Measurements from ENCODE around the gene SDF2L1. TPM values are rescaled to one million over a fixed set of nuclear protein-coding genes. Genes with fewer than 3 reads are reported as not detected.

The SDF2L1 gene
- total RNA-seq, 1 donor from 2014 or later: 87.1 TPM

- TF ChIP-seq, protein P1, sequence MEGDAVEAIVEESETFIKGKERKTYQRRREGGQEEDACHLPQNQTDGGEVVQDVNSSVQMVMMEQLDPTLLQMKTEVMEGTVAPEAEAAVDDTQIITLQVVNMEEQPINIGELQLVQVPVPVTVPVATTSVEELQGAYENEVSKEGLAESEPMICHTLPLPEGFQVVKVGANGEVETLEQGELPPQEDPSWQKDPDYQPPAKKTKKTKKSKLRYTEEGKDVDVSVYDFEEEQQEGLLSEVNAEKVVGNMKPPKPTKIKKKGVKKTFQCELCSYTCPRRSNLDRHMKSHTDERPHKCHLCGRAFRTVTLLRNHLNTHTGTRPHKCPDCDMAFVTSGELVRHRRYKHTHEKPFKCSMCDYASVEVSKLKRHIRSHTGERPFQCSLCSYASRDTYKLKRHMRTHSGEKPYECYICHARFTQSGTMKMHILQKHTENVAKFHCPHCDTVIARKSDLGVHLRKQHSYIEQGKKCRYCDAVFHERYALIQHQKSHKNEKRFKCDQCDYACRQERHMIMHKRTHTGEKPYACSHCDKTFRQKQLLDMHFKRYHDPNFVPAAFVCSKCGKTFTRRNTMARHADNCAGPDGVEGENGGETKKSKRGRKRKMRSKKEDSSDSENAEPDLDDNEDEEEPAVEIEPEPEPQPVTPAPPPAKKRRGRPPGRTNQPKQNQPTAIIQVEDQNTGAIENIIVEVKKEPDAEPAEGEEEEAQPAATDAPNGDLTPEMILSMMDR (IDR thresholded peaks at IDR 0.05; ENCODE audit: insufficient read depth, low read length, poor library complexity, severe bottlenecking): peak; percentile 84
- H3K4me3 ChIP-seq (ENCODE audit: low read depth, low read length): no peak overlapping the region
- no peaks in the 10 kb centered on the region for H3K27me3 ChIP-seq (ENCODE audit: control insufficient read depth, insufficient read depth, low read length)
- peaks cover 2% of the 10 kb centered on the region for H3K36me3 ChIP-seq (ENCODE audit: control insufficient read depth, insufficient read depth, low read length)
- DNase-seq (ENCODE audit: low read depth): no peak
Observed at GRCh38 chr22:21646608-21647590, 4.8 kb downstream of the SDF2L1 start.

DNA sequence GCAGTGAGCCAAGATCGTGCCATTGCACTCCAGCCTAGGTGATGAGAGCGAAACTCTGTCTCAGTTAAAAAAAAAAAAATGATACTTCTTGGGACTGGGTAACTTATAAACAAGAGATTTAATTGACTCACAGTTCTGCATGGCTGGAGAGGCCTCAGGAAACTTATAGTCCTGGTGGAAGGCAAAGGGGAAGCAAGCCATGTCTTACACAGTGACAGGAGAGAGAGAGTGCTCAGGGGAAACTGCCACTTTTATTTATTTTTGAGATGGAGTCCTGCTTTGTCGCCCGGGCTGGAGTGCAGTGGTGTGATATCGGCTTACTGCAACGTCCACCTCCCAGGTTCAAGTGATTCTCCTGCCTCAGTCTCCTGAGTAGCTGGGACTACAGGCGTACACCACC, 8.2 kb downstream of the SDF2L1 start:
- no peak for DNase-seq (ENCODE audit: low read depth)
- Histone ChIP-seq H3K4me3 (ENCODE audit: low read depth, low read length) (no peak overlapping the region), H3K36me3 (ENCODE audit: control insufficient read depth, insufficient read depth, low read length) (no peaks in the 10 kb centered on the region), H3K27me3 (ENCODE audit: control insufficient read depth, insufficient read depth, low read length) (no peaks in the 10 kb centered on the region)
- TF ChIP-seq, protein P1 (IDR thresholded peaks at IDR 0.05; ENCODE audit: insufficient read depth, low read length, poor library complexity, severe bottlenecking): no peak

- DNase-seq (ENCODE audit: low read depth): no peak
- Histone ChIP-seq H3K27me3 (ENCODE audit: control insufficient read depth, insufficient read depth, low read length) (no peaks in the 10 kb centered on the region), H3K36me3 (ENCODE audit: control insufficient read depth, insufficient read depth, low read length) (no peaks in the 10 kb centered on the region), H3K4me3 (ENCODE audit: low read depth, low read length) (peak overlapping the region; percentile 73)
- TF ChIP-seq, protein P1 (IDR thresholded peaks at IDR 0.05; ENCODE audit: insufficient read depth, low read length, poor library complexity, severe bottlenecking): no peak
Observed at GRCh38 chr22:21650823-21651520, 8.9 kb downstream of the SDF2L1 start.

GRCh38 chr22:21651521-21652009, 9.5 kb downstream of the SDF2L1 start:
- TF ChIP-seq, protein P1 (IDR thresholded peaks at IDR 0.05; ENCODE audit: insufficient read depth, low read length, poor library complexity, severe bottlenecking): no peak
- H3K4me3 ChIP-seq (ENCODE audit: low read depth, low read length): peak overlapping the region; percentile 73
- no peaks in the 10 kb centered on the region for H3K36me3 ChIP-seq (ENCODE audit: control insufficient read depth, insufficient read depth, low read length)
- H3K27me3 ChIP-seq (ENCODE audit: control insufficient read depth, insufficient read depth, low read length): no peaks in the 10 kb centered on the region
- no peak for DNase-seq (ENCODE audit: low read depth)

GRCh38 chr22:21652010-21652546, 10.0 kb downstream of the SDF2L1 start:
- TF ChIP-seq, protein P1 (IDR thresholded peaks at IDR 0.05; ENCODE audit: insufficient read depth, low read length, poor library complexity, severe bottlenecking): no peak
- DNase-seq (ENCODE audit: low read depth): no peak
- peak overlapping the region; percentile 73 for H3K4me3 ChIP-seq (ENCODE audit: low read depth, low read length)
- H3K36me3 ChIP-seq (ENCODE audit: control insufficient read depth, insufficient read depth, low read length): no peaks in the 10 kb centered on the region
- H3K27me3 ChIP-seq (ENCODE audit: control insufficient read depth, insufficient read depth, low read length): no peaks in the 10 kb centered on the region
